DND-41 (cell line): ENCODE measurements around the gene DSCAML1.

Source experiments
- CTCF ChIP-seq: IDR thresholded peaks from 2 replicates; pipeline ENCODE4 v1.5.1; 2012; ENCODE audit warnings: borderline replicate concordance, low read length, moderate library complexity, mild to moderate bottlenecking; ENCODE audit not compliant: poor library complexity, severe bottlenecking; ENCODE audit errors: extremely low read depth
- EZH2 ChIP-seq: IDR thresholded peaks from 3 replicates; pipeline ENCODE4 v1.6.1; 2012; ENCODE audit warnings: borderline replicate concordance, low read depth, mild to moderate bottlenecking, moderate library complexity, low read length, inconsistent platforms; ENCODE audit not compliant: severe bottlenecking

- TF ChIP-seq CTCF, result no peak
- no peak for TF ChIP-seq EZH2
Observed at GRCh38 chr11:117601006-117601708, 195.9 kb downstream of the DSCAML1 start.
